Measurements from ENCODE around the gene SMC3.

GRCh38 chr10:110535958-110536891 lies 31.3 kb upstream of the SMC3 start:
- TF ChIP-seq, protein P1, sequence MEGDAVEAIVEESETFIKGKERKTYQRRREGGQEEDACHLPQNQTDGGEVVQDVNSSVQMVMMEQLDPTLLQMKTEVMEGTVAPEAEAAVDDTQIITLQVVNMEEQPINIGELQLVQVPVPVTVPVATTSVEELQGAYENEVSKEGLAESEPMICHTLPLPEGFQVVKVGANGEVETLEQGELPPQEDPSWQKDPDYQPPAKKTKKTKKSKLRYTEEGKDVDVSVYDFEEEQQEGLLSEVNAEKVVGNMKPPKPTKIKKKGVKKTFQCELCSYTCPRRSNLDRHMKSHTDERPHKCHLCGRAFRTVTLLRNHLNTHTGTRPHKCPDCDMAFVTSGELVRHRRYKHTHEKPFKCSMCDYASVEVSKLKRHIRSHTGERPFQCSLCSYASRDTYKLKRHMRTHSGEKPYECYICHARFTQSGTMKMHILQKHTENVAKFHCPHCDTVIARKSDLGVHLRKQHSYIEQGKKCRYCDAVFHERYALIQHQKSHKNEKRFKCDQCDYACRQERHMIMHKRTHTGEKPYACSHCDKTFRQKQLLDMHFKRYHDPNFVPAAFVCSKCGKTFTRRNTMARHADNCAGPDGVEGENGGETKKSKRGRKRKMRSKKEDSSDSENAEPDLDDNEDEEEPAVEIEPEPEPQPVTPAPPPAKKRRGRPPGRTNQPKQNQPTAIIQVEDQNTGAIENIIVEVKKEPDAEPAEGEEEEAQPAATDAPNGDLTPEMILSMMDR (conservative IDR thresholded peaks at IDR 0.05; ENCODE audit: low read depth, low read length): peak; percentile 34
- TF ChIP-seq POLR2A (IDR thresholded peaks at IDR 0.05; ENCODE audit: low read depth, low read length) (peak; percentile 15; the same call in 1 of the 2 replicates), RAD21 (IDR thresholded peaks at IDR 0.05; ENCODE audit: low read length) (peak; percentile 51), CHD1 (IDR thresholded peaks at IDR 0.05; ENCODE audit: low read depth, low read length) (no peak), CEBPB (IDR thresholded peaks at IDR 0.05; ENCODE audit: low read depth, low read length) (peak; percentile 68), MAZ (IDR thresholded peaks at IDR 0.05; ENCODE audit: borderline replicate concordance, low read depth, low read length) (no peak), FOS (IDR thresholded peaks at IDR 0.05; ENCODE audit: low read depth, low read length) (peak; percentile 16), MXI1 (IDR thresholded peaks at IDR 0.05; ENCODE audit: borderline replicate concordance, low read depth, low read length) (0 out of 2 replicates have a peak, but pooled peaks have one; percentile 42)
- TF ChIP-seq, protein P2, sequence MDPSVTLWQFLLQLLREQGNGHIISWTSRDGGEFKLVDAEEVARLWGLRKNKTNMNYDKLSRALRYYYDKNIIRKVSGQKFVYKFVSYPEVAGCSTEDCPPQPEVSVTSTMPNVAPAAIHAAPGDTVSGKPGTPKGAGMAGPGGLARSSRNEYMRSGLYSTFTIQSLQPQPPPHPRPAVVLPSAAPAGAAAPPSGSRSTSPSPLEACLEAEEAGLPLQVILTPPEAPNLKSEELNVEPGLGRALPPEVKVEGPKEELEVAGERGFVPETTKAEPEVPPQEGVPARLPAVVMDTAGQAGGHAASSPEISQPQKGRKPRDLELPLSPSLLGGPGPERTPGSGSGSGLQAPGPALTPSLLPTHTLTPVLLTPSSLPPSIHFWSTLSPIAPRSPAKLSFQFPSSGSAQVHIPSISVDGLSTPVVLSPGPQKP (IDR thresholded peaks at IDR 0.05; ENCODE audit: borderline replicate concordance, low read depth, low read length): no peak
